ENCODE data around the gene TMEM245. TPM values are rescaled to one million over a fixed set of nuclear protein-coding genes. Genes with fewer than 3 reads are reported as not detected.

TMEM245 gene
- total RNA-seq, 2 experiments from 2014 or later, result 22.0 to 36.1 TPM

DNA sequence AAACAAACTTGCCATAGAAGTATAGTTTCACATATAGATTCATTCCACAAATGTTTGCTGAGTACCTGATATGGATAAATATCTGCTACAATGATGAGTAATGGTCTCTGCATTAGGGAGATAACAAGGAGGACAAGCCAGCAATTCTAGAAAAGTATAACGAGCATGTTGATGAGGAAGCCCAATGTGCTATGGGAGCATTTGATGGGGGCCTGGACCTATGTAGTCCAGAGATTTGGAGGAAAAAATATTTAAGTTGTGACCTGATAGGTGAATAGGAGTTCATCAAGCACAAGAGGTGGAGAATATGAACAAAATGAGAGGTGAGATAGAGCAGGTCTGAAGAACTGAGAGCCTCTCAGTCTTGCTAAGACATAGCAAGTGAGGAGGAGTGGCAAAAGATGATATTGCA is 14.4 kb upstream of the TMEM245 start:
- intact Hi-C loops (cut with micrococcal nuclease; ENCODE audit: unreplicated experiment), result no loop called here
- Histone ChIP-seq H3K79me2 (ENCODE audit: insufficient read depth, low read depth, low read length) (no peaks in the 10 kb centered on the region), H3K4me2 (ENCODE audit: low read length) (no peak overlapping the region), H3K9me2 (ENCODE audit: insufficient read depth, low read length) (no peaks in the 10 kb centered on the region), H3K4me1 (ENCODE audit: insufficient read depth, low read length, poor library complexity, severe bottlenecking) (no peaks in the 10 kb centered on the region), H3K9me3 (ENCODE audit: low read length) (no peaks in the 10 kb centered on the region), H2AFZ (ENCODE audit: low read length) (no peak overlapping the region), H3K4me3 (ENCODE audit: low read depth, low read length, poor library complexity, severe bottlenecking) (no peak overlapping the region), H4K20me1 (ENCODE audit: insufficient read depth, low read length) (no peaks in the 10 kb centered on the region), H3K36me3 (ENCODE audit: insufficient read depth, low read length) (no peaks in the 10 kb centered on the region), H3K27ac (ENCODE audit: low read depth, low read length, poor library complexity, severe bottlenecking) (no peak overlapping the region)
- TF ChIP-seq EZH2phosphoT487 (IDR thresholded peaks at IDR 0.05; ENCODE audit: borderline replicate concordance, low read depth, low read length), result no peak
- TF ChIP-seq, protein P1, sequence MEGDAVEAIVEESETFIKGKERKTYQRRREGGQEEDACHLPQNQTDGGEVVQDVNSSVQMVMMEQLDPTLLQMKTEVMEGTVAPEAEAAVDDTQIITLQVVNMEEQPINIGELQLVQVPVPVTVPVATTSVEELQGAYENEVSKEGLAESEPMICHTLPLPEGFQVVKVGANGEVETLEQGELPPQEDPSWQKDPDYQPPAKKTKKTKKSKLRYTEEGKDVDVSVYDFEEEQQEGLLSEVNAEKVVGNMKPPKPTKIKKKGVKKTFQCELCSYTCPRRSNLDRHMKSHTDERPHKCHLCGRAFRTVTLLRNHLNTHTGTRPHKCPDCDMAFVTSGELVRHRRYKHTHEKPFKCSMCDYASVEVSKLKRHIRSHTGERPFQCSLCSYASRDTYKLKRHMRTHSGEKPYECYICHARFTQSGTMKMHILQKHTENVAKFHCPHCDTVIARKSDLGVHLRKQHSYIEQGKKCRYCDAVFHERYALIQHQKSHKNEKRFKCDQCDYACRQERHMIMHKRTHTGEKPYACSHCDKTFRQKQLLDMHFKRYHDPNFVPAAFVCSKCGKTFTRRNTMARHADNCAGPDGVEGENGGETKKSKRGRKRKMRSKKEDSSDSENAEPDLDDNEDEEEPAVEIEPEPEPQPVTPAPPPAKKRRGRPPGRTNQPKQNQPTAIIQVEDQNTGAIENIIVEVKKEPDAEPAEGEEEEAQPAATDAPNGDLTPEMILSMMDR (conservative IDR thresholded peaks at IDR 0.05; ENCODE audit: low read length), result no peak
- ChIA-PET CTCF (ENCODE audit: unreplicated experiment) (no interaction called here), POLR2A (interaction anchor here (0.7 to 1.0 kb wide), 2 partner anchors 8 to 16 kb away, joined by 3 read pairs; no protein-coding TSS in a partner anchor)
- no TSS peak for BruUV-seq (replicated peaks)
- DNase-seq (ENCODE audit: low spot score), result no peak

DNA sequence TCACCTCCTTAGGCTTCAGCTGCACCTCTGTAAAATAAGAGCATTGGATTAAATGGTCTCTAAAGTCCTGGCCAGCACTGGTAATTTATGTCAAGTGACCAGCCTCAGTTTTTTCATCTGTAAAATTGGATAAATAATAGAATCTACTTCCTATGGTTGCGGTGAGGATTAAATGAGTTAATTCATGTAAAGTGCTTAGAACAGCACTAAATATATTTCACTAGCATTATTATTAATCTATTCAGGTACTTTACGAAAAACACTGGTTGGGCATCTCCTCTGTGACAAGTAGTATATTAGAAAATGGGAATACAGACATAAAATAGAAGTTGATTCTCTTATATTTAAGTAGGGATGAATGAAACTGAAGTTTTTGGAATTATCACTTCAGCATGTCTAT is 13.8 kb upstream of the TMEM245 start:
- H3K79me2 ChIP-seq (ENCODE audit: insufficient read depth, low read depth, low read length), result no peaks in the 10 kb centered on the region
- no peaks in the 10 kb centered on the region for H3K9me2 ChIP-seq (ENCODE audit: insufficient read depth, low read length)
- H3K4me3 ChIP-seq (ENCODE audit: low read depth, low read length, poor library complexity, severe bottlenecking), result no peak overlapping the region
- H3K9me3 ChIP-seq (ENCODE audit: low read length), result no peaks in the 10 kb centered on the region
- ChIA-PET POLR2A (no interaction called here), CTCF (ENCODE audit: unreplicated experiment) (no interaction called here)
- no peaks in the 10 kb centered on the region for H3K4me1 ChIP-seq (ENCODE audit: insufficient read depth, low read length, poor library complexity, severe bottlenecking)
- H2AFZ ChIP-seq (ENCODE audit: low read length), result no peak overlapping the region
- no peaks in the 10 kb centered on the region for H3K36me3 ChIP-seq (ENCODE audit: insufficient read depth, low read length)
- no peak overlapping the region for H3K4me2 ChIP-seq (ENCODE audit: low read length)
- intact Hi-C loops (cut with micrococcal nuclease; ENCODE audit: unreplicated experiment), result no loop called here
- DNase-seq (ENCODE audit: low spot score), result no peak
- TF ChIP-seq, protein P1 (conservative IDR thresholded peaks at IDR 0.05; ENCODE audit: low read length), result no peak
- TF ChIP-seq EZH2phosphoT487 (IDR thresholded peaks at IDR 0.05; ENCODE audit: borderline replicate concordance, low read depth, low read length), result no peak
- H4K20me1 ChIP-seq (ENCODE audit: insufficient read depth, low read length), result no peaks in the 10 kb centered on the region
- H3K27ac ChIP-seq (ENCODE audit: low read depth, low read length, poor library complexity, severe bottlenecking), result no peak overlapping the region
- BruUV-seq (replicated peaks), result no TSS peak

DNA sequence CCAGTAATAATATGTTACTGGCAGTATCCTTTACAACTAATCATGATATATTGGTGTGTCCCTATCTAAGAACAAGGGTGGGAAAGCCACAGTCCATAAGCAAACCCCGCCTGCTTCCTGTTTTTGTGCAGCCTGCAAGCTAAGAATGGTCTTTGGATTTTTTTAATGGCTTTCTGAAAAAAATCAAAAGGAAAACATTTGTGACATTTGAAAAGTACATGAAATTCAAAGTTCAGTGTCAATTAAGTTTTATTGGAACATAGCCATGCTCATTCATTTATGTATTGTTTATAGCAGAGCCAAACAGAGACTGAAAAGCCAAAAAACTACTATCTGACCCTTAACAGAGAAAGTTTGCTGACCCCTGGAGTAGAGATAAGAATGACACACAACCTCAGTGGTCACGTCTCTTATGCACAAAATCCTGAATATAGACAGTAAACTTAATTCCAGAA is 12.8 kb upstream of the TMEM245 start:
- Histone ChIP-seq H2AFZ (ENCODE audit: low read length) (no peak overlapping the region), H3K9me2 (ENCODE audit: insufficient read depth, low read length) (no peaks in the 10 kb centered on the region), H3K4me2 (ENCODE audit: low read length) (no peak overlapping the region), H3K79me2 (ENCODE audit: insufficient read depth, low read depth, low read length) (no peaks in the 10 kb centered on the region), H3K36me3 (ENCODE audit: insufficient read depth, low read length) (no peaks in the 10 kb centered on the region), H3K4me3 (ENCODE audit: low read depth, low read length, poor library complexity, severe bottlenecking) (no peak overlapping the region), H3K4me1 (ENCODE audit: insufficient read depth, low read length, poor library complexity, severe bottlenecking) (no peaks in the 10 kb centered on the region), H3K9me3 (ENCODE audit: low read length) (no peaks in the 10 kb centered on the region), H4K20me1 (ENCODE audit: insufficient read depth, low read length) (no peaks in the 10 kb centered on the region), H3K27ac (ENCODE audit: low read depth, low read length, poor library complexity, severe bottlenecking) (no peak overlapping the region)
- ChIA-PET POLR2A (no interaction called here), CTCF (ENCODE audit: unreplicated experiment) (no interaction called here)
- intact Hi-C loops (cut with micrococcal nuclease; ENCODE audit: unreplicated experiment), result no loop called here
- TF ChIP-seq, protein P1 (conservative IDR thresholded peaks at IDR 0.05; ENCODE audit: low read length), result no peak
- no peak for TF ChIP-seq EZH2phosphoT487 (IDR thresholded peaks at IDR 0.05; ENCODE audit: borderline replicate concordance, low read depth, low read length)
- no TSS peak for BruUV-seq (replicated peaks)
- no peak for DNase-seq (ENCODE audit: low spot score)

All from OCI-LY7 (cell line).